Activated CD8-positive, alpha-beta memory T cell treated with anti-CD3 and anti-CD28 coated beads, Interleukin-2, amount 50 U/mL, for 24 hours (primary cell): ENCODE measurements around the gene FASTK.
A peak's percentile ranks its signal among the peaks of the same experiment; 100 is the strongest.
"Not testable (repeated sequence)": the region's sequence is repeated elsewhere in the genome, so short reads cannot be mapped to it uniquely, and the experiment has no call there.

Experiments
- DNase-seq: peaks from one replicate; pipeline ENCODE4 v3.0.0-alpha.2; 2020; ENCODE audit errors: extremely low read depth

The FASTK gene

DNA sequence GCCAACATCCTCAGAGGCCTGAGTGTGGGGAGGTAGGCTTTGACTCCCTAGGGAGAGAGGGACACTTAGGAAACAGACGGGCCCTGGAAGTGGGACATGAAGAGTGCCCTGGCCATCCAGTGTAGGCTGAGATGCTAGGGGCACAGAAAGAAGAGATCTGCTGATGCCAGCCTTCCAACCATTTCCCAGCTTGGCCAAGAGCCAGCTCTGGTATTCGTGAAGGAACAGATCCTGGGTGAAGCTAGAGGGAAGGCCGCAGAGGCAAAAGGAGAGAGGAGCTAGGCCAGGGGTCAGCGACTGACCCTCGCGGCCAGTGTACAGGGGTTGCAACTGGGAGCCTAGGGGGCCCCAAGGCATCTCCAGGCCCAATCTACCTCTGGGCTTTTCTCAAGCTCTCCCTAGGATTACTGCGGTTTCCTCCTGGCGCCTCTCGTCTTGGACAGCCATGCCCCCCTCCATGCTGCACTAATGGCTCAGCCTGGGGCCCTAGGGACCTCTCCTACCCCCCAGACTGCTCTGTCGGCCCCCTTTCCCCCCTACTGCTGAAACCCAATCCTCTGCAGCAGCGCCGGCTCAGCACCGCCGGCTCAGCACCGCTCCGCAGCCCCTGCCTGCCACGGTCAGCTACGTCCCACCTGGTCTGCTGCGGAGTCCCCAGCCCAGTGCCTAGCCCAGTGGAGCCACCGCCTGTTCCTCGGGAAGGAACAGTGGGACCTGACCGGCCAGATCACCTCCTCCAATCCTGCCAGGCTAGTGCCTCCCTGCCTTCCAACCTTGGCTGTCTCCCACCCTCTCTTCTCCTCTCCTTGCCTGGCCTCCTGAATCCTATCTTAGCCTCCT is 32.4 kb downstream of the FASTK start, which contains the start of gene ASIC3:
ASIC3 (plus strand) TSS at position 556 of the 840 bp plus-strand sequence. CDS start 355 bp downstream, outside the sequence.
- no peak for DNase-seq

DNA sequence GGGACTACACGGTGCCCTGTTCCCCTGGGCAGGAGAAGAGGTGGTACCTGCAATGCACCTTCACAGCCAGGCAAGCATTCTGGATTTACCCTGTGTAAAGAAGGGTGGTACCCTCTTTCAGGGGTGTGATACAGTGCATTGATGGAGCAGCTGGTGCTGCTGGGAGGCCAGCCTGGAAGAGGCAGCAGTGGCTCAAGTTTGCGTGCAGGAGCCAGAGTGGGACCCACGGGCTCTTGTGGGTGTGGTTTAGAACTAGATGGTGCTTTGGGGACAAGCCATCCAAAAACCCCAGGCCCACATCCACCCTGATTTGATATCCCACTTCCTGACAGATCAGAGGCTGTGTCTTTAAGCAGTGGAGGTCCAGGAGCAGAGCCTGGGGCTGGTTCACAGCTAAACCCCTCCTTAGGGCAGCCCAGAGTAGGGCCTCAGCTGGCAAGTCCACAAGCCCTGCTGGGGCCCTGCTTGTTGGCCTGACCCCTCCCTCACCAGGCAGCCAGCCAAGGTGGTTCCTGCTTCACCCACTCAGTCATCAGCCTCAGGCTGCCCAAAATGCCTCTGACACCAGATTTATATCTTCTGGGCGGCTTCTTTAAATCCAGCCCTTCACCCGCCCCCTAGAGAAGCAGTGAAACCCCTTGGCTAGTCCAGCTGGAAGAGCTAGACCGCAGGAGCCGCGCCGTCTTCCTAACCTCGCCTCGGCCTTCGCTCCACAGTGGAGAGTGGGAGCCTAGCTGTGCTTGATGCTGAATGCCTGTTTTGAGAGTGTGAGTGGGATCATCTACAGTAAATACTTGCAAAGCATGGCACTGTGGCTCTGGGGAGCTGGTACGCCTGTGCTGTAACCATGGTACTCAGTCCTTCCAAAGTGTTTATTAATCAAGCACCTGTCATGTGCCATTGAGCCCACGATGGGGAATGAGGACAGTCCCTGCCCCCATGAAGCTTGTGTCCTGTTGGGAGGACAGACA is 33.7 kb downstream of the FASTK start:
- no peak for DNase-seq

DNA sequence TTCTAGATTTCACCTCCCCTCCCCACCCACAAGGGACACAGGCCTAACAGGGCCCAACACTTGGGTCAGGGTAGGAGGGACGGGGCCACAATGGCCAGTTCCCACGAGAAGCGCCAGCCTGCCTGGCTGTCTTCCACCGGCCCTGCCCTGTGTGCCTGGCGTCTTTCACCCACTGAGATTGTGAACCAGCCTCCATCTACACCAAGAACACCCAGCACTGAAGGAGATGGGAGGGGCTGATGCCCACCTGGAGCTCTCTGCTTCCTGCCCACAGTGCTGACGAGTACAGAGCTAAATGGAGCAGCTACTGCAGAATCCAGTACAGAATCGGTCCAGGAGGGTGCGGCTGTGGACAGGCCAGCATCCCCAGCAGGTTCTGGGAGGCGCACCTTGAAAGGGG is 34.6 kb downstream of the FASTK start:
- DNase-seq, result no peak

DNA sequence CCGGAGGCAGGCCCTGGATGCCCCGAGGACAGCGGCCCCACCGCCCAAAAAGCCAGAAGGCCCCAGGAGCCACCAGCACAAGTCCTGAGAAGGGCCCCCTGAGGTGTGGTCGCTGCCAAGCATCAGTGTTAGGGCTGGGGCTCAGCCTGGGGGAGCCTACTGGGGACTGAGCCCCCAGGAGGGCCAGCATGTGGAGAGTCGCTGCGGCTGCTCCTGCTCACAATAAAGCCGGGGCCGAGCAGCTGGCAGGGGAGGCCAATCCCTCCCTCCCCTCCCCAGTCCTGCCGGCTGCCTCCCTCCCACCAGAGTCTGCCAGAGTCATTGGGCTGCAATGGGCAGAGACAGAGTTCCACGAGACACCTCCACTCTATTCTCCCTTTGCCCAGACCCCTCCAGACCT is 35.3 kb downstream of the FASTK start:
- no peak for DNase-seq

DNA sequence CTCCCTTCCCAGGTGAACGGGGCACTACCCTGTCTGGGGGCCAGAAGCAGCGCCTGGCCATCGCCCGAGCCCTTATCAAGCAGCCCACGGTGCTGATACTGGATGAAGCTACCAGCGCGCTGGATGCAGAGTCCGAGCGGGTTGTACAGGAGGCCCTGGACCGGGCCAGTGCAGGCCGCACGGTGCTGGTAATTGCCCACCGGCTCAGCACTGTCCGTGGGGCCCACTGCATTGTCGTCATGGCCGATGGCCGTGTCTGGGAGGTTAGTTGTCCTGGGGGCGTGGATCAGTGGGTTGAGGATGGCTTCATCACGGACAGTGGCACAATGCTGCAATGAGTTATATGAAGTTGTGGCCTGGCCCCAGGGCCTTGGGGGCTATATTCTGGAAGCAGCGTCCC is 36.6 kb downstream of the FASTK start:
- no peak for DNase-seq

DNA sequence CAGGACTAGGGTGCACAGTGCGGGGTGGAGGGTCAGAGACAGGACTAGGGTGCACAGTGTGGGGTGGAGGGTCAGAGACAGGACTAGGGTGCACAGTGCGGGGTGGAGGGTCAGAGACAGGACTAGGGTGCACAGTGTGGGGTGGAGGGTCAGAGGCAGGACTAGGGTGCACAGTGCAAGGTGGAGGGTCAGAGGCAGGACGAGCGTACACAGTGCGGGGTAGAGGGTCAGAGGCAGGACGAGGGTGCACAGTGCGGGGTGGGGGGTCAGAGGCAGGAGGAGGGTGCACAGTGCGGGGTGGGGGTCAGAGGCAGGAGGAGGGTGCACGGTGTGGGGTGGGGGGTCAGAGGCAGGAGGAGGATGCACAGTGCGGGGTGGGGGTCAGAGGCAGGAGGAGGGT is 37.2 kb downstream of the FASTK start:
- DNase-seq, result not testable (repeated sequence)

DNA sequence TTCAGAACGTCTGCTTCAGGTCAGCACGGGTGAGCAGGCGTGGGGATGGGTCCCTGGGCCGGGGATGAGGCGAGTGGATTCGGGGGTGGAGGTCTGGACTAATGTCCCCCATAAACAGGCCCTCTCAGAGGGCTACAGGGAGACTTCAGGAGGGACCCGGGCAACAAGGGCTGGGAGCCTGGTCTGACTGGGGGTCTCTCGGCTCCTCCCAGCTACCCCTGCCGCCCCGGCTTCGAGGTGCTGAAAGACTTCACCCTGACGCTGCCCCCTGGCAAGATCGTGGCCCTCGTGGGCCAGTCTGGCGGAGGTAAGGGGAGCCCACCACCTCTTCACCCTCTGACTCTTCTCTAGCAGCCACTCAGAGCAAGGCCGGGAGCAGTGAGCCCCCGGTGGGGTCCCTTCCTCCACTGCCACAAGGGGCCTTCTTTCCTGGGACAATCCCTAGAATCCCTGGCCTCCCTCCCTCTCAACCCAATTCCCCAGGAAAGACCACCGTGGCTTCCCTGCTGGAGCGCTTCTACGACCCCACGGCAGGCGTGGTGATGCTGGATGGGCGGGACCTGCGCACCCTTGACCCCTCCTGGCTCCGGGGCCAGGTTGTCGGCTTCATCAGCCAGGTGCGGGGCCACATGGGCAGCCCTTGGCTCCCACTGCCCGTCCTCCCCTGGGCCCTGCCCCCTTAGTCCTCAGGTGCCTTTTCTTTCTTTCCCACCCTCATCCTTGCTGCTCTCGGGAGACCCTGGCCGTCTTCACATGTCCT is 39.8 kb downstream of the FASTK start:
- no peak for DNase-seq

DNA sequence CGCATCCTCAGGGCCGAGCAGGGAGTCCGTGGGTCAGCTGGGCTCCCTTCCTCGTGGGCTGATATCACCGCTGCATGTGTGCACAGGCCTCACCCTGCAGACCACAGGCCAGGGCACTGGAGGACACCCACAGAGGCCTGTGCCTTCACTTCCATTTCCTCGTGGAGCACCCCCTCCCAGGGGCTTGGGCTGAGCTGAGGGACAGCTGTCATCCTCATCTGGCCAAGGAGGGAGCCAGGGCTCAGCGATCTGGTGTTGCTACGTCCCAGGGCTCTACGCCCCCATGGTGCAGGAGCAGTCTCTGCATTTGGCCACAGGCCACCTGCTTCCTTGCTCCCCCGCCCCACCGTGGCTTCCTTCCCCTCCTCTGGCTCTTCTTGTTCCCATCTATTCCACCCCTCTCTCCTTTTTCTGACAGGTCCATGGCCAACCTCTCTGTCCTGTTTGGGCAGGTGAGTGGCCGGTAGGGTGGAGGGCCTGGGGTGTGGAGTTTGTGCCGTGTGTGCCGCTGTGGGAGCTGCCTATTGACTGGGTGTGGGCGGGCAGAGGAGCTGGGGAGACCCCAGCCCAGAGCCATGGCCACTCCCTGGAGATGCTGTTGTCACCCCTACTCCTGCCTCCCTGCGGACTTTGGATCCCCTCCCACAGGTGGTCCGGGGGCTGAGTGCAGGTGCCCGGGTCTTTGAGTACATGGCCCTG is 40.6 kb downstream of the FASTK start:
- DNase-seq, result no peak

DNA sequence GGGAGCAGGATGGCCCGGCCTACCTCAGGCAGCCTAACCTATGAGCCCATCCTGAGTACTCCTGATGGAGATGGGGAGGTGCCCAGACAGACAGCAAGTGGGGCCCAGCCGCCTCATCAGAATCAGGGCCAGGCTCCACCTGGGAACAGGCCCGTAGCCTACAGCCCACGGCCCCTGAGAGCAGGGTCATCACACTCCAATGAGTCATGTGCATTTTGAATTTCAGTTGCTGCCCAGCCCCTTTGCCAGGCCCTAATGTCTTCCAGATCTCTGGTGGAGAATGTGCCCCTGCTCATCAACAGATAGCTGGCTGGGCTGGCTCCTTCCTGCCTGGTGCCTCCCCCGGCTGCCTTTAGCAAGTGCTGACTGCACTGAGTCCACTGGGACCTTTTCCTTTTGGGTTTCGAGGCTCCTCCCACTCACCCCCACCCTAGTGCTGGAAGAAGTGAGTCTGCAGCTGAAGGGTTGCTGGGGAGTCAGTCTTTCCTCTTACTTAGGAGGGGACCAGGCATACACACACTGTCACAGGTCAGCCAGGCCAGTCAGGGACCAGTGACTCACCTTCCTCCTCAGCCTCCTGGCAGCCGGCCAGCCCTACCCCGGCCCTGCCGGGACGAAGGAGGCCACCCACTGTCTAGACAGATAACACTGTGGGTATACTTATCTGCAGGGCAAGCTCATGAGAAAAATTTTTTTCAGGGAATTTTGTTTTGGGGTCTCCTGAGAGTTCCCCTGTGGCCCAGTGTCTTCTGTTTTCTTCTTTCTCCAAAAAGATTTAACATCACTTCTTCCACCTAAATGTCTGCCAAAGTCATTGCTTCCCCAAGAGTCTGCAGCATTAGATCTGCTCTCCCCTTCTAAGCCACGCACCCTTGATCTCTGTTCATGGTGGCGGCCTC is 41.4 kb downstream of the FASTK start:
- DNase-seq, result no peak

DNA sequence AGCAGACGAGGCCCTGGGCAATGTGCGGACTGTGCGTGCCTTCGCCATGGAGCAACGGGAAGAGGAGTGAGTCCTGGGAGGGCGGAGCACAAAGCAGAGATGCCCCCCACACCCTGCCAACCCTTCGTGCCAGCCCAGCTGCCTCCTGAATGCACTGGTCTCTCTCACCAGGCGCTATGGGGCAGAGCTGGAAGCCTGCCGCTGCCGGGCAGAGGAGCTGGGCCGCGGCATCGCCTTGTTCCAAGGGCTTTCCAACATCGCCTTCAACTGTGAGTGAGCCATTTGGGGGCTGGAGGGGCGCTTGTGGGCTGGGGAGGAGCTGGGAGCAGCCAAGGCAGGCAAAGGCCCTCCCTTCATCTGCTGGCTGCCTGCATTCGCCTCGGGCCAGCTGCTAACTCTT is 44.7 kb downstream of the FASTK start:
- DNase-seq, result no peak

DNA sequence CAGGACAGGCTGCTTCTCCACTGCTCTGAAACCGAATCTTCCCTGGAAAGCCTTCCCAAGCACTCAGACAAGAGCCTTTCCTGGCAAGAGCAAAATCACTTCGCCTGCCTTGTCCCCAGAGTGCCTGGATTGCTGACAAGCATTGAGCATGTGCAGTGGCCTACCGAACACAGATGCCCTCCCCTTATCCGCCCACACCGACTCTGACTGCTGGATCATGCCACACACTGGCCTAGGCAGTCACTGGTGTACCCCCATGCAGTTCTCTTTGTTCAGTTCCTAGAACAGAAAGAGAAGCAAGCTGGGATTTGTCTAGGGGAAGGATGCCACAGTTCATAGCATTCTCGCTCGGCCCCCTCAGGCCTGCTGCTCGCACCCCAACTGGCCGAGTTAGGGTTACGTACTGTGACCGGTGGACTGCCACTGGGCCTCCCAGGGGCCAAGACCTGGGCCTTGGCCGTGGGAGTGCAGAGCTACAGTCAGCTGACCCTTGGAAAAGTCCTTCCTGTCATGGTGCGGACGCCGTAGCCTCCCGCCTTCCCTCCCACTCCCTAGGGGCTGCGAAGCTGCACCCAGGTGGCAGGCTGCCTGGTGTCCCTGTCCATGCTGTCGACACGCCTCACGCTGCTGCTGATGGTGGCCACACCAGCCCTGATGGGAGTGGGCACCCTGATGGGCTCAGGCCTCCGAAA is 45.4 kb downstream of the FASTK start:
- DNase-seq, result no peak

DNA sequence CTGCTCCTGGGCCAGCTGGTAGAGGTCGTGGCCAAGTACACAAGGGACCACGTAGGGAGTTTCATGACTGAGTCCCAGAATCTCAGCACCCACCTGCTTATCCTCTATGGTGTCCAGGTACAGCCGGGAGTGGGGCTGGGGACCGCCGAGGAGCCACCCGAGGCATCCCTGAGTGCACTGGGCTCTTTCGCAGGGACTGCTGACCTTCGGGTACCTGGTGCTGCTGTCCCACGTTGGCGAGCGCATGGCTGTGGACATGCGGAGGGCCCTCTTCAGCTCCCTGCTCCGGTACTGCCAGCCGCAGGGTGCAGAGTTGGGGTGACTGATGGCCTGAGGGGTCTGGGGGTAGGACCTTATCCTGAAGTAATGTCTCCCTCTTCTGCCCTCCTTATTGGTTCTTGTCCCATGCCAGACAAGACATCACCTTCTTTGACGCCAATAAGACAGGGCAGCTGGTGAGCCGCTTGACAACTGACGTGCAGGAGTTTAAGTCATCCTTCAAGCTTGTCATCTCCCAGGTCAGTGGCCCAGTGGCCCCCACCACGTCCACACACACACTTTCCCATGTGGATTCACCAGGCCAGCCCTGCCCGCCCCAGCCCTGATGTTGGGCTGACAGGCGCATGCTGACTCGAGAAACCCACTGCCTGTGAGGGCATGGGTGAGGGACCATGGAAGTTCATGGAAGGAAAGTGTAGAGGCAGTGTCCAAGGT is 46.1 kb downstream of the FASTK start:
- DNase-seq, result no peak

DNA sequence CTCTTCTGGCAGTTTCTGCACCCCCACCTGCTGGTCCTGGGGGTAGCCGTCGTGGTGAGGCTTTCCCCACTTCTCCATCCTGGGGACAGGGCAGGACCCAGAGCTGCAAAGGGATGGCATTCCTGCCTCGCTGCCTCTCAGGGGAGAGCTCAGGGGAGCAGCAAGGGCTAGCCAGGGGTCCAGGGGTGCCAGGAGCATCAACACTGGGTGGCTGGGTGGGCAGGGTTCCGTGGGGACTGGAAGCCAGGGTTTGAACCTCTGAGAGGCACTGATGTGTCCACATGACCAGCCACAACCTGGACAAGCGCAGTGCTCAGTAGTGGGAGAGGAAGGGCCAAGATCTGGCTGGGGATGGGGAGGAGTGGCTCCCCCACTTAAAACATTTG is 46.8 kb downstream of the FASTK start:
- DNase-seq, result no peak

DNA sequence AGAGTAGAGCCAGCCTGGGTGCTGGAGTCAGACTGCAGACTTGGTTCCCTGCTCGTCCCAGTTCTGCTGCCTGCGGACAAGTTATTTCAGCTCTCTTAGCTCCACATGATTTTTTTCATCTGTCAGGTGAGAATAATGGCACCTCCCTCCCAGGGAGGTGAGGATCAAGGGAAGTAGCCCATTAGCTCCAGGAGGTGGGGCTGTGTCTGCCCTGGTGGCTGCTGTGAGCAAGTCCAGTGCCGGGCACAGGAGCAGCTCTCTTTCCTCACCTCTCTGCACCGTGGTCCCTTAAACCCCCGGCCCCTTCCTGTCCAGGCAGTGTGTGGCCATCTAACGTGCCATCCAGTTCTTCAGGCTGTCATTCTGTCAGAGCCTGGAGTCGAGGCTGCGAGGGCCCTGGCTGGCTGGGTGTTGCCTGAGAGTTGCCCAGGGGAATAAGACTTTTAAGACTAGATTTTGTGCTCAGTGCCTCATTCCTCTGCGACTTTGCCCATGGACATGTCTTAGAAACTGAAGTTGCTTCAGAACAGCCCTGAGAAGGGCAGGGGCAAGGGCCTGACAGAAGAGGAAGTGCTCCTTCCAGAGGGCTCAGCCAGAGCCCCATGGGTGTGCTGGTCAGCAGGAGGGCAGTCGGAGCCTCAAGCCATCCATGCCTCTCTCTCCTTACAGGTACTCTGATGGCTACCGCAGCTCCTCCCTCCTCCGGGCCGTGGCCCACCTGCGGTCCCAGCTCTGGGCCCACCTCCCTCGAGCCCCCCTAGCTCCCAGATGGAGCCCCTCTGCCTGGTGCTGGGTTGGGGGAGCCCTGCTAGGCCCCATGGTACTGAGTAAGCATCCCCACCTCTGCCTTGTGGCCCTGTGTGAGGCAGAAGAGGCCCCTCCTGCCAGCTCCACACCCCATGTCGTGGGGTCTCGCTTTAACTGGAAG is 47.4 kb downstream of the FASTK start:
- DNase-seq, result no peak

DNA sequence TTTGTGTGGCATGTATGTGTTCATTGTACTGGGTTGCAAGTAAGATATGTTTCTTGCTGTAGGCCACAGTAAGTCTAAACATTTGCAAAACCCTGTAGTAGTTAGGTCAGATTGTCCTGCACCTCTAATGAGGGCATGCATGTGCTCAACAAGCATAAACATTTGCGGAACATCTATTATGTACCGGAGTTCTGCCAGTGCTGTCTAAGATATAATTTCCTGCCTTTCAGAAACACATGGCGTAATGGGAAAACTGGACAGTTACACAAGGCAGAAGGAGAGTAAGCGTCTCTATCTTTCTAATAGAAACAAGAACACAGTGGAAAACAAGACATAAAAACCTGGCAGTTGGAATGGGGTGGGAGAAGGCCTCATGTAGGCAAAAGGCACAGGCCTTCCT is 49.6 kb downstream of the FASTK start:
- no peak for DNase-seq

DNA sequence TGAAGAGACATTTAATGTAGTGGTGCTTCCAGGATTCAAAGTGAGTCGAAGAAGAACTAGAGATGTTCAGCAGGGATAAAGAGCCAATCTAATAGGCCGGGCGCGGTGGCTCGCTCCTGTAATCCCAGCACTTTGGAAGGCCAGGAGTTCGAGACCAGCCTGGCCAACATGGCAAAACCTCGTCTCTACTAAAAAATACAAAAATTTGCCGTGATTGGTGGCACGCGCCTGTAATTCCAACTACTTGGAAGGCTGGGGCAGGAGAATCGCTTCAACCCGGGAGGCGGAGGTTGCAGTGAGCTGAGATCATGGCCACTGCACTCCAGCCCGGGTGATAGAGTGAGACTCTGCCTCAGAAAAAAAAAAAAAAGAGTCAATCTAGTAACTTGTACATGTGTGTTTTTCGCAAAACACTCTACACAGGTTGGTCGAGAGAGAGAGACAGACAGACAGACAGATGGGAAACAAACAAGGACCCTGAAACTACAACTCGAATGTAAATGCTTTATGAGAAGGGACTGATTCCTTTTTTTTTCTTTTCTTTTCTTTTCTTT is 51.6 kb downstream of the FASTK start:
- no peak for DNase-seq

DNA sequence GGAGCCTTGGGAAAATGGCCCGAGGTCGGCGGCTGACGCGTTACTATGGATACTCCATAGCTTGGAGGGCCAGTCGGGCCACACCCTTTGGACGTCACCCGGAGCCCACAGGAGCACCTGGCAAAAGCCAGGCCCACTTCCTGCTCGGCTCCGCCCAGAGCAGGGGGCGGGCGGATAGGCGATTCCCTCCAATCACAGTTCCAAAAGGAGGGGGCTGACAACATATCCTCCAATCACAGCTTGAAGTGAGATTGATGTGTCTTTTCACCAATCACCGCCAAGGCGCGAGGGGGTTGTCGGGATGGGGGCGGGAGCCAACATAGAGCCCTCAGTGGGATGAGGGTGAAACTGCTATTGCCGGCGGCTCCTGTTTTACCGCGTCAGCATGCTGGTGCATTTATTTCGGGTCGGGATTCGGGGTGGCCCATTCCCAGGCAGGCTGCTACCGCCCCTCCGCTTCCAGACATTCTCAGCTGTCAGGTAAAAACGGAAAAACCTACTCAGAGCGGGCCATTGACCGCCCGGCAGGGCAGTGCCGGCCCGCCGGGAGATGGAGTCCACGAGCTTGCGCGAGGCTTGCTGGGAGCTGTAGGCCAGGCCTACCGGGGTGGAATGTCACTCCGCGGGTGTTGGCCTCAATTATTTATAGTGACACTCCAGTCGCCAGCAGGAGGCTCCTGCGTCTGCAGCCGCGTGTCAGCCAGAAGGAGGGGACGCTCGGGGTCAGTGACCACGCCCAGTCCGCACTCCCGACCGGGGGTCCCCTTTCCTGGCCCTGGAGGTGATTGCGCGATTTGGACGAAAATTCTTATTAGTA is 52.3 kb downstream of the FASTK start, which contains the start of gene ABCB8:
ABCB8 (plus strand) TSS at position 320 of the 817 bp plus-strand sequence; CDS start at position 386, 66 bp downstream.
- DNase-seq, result peak; percentile 99
